Amniotic epithelial cell (primary cell): ENCODE measurements around the gene RGS6.

Experiments
- DNase-seq: peaks from one replicate; pipeline ENCODE4 v3.0.0-alpha.2; 2010; ENCODE audit warnings: low read depth

Gene RGS6

DNA sequence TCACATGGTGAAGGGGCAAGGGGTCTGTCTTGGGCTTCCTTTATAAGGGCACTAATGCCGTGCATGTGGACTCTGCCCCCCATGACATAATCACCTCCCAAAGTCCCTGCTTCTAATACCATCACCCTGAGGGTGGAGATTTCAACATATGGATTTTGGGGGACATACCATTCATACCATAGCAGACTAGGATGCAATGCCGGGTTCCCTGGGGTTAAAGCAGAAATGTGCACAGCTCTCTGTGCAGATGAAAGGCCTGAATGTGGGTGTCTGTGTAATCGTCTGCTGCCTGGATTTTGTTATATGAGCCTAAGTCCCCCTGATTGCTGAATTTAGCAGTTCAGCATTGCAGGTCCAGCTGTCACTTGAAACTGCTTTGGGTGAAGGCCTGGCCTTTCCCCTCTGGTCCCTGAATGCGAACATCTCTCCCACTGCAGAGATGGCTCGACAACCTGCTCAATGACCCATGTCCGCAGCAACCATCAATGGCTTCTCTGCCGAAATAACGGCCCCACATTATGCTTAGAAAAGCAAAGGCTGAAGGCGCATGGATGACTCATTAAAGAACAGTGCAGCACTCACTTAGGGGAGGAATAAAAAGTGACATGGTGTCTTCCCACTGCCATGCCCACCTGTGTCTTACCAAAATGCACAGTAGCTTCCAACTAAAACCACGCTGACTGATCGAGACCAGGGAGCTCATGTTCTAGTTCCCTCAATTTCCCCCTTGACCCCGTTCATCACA, 675.3 kb downstream of the RGS6 start:
- no peak for DNase-seq

DNA sequence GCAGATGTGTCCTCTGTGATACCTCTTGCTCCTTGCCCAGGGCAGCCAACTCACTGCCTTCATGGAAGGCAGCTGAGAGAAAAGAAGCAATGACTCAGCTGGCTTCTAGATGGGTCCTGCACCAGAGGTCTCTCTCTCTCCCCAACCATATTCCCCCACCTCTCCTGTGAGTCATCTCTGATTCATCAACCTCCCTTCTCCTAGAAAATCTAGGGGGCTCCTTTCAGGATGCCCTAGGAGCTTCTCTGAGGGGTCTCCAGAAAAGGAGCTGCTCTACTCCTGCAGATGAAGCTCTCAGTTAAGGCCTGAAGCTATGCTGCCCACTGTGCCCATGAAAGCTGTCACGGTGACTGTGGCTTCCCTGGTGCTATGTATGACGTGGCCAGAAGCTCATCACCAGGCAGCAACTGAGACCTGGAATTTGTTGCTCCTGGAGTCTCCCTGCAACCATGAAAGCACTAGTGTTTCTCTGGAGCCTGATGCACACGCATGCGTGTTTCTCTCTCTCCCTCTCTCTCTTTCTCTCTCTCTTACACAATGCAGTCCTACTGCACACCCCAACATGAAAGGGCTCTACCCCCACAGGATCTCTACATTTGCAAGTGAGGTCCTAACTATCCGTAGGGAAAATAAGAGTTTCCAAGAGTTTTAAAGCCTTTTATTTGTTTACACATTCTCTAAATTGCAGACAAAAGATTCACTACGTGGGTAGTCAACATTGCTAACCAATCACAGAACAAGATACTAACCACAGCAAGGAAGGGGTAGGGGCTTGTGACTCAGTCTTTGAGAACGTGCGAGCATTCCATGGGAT, 676.4 kb downstream of the RGS6 start:
- peak; percentile 92 for DNase-seq

DNA sequence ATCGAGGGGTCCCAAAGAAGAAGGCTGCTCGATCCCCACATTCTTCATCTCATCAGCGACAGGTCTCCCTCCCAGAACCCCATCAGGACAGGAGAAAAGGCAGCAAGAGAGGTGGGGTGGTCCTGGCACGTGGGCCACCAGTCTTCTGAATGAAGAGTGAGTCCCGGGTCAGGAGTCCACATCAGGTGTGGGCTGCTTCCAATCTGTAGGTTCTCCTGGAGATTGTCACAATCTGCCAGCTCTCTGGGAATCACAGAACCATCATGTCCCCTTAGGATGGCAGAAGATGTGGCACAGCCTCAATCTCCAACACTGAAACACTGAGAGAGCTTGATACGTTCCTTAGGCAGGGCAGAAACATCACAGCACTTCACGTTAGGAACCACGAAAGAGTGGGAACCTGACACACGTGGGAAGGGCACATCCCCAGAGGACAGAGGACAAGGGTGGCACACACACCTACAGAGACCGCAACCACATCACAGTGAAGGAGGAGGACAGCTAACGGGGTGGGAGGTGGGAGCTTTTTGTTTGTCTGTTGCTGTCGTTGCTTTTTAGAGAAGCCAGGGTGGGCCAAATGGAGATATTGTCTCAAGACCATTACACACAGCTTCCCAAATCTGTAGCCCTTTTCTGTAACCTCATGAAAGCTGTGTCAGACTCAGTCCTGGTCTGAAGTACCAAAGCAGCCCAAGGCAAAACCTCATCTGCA, 677.1 kb downstream of the RGS6 start:
- DNase-seq, result no peak

DNA sequence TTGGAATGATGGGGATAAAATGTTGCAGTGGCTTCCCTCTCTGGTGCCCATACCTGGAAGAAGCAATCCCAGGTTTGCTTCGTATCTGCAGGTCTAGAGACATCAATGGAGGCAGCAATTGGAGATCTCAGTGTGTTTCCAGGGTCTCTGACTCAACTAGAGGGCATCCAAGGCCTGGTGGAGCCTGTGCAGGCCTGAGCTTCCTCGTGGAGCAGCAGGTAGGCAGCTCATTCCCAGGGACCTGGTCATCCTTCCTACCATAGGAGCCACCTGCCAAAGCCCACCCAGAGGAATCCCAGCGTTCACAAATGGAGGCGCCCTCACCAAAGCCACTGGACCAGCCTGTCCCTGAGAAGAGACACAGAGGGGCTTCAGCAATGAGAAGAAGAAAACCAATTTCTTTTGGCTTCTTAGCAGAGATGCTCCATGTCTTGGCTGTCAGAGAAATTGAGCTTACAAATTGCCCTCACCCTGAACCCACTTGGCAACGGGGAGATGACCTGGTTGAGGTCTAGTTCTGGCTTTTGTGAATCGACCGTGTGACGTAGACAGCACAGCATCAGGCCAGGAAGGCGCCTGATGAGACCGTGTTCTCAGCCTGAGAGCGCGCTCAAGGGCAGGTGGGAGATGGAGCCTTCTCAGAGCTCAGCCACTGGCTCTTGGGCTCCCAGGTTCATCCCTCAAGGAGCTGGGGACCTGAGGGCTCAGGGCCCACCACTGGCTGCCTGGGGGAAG, 678.0 kb downstream of the RGS6 start:
- DNase-seq, result no peak

DNA sequence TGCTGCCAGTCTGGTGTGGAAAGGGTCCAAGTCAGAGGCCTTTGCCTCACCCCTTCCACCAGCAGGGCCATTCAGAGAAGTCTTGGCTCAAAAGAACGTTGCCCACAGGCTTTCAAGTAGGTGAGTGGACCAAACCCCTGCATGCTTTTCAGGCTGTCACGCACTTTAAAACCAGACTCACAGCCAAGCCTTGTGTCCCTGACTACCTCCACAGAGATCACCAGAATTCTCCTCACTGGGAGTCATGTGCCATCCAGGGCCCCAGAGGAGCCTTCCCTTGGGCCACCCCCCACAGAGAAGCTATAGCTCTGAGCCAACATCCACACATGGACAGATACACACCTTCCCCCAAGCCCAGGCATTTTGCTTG, 678.6 kb downstream of the RGS6 start:
- no peak for DNase-seq

DNA sequence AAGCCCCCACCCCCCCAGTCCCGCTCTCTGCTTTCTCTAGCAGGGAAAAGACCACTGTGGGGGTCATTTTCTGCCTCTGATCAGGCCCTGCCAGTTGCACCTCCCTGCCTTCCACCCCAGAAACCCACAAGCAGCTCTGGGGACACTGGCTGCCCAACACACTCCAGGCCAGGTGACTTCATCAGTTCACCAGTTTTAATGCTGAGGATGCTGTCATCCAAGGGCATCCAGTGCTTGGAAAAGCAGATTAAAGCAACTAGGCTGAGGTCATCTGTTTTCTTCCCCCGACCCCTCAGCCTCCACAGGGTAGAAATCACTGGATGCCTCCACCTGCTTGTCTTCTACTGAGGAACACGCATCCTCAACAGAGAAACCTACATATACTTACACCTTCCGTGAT, 679.3 kb downstream of the RGS6 start:
- no peak for DNase-seq

DNA sequence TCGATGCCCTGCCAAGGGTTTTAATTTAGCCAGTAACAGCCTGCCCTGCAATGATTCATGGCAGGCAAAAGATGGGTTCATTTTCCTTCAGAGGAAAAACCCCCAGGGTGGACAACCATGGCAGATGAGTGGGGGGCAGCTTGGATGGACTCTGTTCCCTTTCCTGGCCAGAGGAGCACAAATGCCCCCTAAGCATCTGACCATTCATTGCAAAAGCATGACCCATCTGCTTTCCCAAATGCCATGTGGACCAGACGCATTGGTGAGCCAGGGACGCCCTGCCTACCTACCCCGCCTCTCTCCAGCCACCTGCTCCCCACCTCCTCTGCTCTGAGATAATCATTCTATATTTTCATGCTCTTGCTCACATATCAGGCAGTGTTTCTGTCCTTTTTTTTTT, 679.8 kb downstream of the RGS6 start:
- no peak for DNase-seq

DNA sequence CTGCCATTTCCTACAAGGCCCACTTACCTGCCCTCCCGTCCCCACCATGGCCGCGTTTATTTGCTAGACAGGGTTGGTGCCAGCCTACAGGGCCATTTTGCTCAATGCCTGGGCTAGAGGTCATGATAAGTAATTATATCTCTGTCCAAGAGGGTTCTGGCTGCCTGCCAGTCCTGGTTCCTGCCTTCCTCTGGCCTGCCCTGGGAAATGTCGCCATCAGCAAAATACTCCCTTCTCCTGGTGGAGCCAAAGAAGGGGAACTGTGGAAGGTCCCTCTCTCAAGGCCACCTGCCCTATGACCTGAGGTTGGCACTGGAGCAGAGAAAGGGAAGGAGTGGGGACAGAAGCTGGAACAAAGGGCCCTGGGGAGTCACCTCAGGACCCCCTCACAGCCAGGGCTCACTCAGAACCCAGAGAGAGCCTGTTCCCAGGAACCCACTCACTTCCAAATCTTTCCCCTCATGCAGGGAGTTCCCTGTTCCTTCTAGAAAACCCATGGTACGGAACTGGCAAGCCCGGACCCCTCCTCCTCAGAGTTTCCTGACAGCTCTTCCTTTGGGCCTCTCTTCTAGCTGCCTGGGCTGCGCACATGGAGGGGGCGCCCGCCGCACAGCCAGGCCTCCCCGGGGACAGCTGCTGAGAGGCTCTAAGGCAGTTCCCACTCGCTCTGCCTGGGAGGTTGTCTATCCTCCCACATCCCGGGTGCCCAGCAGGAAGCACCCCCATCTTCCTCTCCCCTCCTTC, 681.2 kb downstream of the RGS6 start:
- DNase-seq, result peak; percentile 55

DNA sequence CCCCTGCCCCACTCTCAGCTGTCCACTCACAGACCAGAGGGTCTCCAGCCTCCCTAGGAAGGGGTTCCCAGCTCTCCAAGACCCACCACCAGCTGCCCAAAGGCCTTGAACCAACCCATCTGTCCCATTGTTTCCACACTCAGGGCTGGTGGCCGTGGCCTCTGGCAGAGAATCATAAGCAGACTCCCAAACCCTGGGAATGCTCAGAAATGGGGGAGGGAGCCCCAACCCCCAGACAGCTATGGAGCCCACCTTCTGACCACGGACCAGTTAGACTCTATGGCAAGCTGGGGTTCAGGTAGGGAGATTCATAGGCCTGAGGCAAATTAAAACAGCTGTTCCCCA, 681.7 kb downstream of the RGS6 start:
- no peak for DNase-seq

DNA sequence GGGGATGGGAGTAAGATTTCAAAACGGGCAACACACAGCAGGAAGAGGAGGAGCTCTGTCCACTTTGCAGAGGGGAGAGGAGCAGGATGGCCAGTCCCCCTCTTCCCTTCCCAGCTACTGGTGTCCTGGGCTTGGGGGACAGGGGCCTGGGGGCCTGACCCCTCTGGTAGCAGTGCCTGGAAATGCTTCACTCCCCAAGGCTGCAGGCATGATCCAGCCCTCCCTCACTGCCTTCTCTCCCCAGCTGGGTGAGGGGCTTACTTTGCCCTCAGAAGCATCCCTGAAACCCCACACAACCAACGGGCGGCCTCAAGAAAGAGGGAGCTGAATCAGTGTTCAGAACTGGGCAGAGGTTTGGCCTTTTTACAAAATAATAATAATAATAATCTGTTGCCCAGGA, 682.1 kb downstream of the RGS6 start:
- DNase-seq, result no peak

DNA sequence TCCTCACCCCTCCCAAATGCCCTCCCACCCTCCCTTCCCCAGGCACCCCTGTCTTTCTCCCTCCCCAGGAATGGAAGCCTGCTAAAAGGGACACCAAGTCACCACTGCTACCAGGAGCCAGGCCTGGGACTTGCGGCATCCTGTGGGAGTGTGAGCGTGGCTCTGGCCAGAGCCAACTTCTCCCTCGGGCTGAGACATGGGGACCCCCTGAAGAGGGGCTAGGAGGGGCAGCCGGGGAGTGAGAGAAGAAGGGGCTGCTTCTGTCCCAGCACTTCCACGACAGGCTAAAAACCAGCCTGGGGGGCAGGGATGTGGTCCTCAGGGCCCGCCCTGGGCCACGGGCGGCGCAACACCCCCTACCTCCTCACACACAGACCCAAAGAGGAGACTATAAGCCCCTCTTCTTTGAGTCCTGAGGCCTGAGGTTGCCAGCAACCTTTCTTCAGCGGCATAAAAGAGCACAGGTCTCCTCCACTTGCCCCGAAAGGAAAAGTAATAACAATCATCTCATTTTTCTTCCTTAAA, 682.7 kb downstream of the RGS6 start:
- no peak for DNase-seq

DNA sequence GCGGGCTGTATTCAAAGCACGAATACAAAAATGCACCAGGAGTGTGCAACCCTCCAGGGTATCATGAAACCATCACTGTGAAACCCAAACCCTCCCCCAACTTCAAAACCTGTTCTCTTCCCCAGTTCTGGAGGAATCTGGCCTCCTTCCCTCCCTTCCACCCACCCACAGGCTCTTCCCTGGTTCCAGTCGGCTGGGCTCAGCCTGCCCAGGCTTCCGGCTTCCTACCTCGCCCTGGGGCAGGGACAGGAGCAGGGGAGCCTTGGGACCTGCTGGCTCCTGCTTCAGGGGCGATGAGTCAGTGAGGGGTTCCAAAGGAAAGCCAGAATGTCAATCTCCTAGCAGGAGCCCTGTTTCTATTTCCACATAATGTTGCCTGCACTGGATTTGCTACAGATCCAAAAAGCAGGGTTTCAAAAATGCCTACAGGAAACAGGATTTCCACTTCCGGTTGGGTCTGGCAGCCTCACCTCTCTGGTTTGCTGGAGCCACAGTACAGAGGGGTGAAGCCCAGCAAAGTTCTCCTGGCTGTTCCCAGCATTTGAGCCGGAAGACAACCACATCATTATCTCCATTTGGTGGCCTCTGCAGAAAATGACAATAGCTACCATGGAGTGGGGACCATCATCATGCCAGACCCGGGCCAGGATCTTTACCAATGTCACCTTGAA, 683.4 kb downstream of the RGS6 start:
- DNase-seq, result no peak
